Natural killer cell treated with Interleukin-12 subunit alpha and Interleukin-12 subunit beta and Interleukin-15 and Interleukin-18, amount 100 ng/mL, for 72 hours (primary cell): ENCODE results near the gene EARS2. TPM values are rescaled to one million over a fixed set of nuclear protein-coding genes. Genes with fewer than 3 reads are reported as not detected.
"Not testable (repeated sequence)": the region's sequence is repeated elsewhere in the genome, so short reads cannot be mapped to it uniquely, and the experiment has no call there.

ENCODE experiments used
- ATAC-seq, 2 donors: fragments of 150-1000 bp; cut with Tn5 transposase in 1 of 2; sonication (Bioruptor Pico), chemical (Tn5 transposase) in 1 of 2; 2 replicates each; pipeline ENCODE4 v1.10.0; 2021
- DNase-seq: peaks from one replicate; pipeline ENCODE4 v3.0.0; 2022; ENCODE audit warnings: low spot score
- H3K27ac Mint-ChIP-seq, 2 donors: 1 replicate in 1 of 2; 2 replicates in 1 of 2; pipeline ENCODE4 v1.8.0; 2022; ENCODE audit warnings: mixed read lengths in 2 of 2, mild to moderate bottlenecking in 1 of 2, moderate library complexity in 1 of 2
- H3K27me3 Mint-ChIP-seq, 2 donors: 1 replicate in 1 of 2; 2 replicates in 1 of 2; pipeline ENCODE4 v1.8.0; 2022; ENCODE audit warnings: mixed read lengths in 2 of 2
- H3K36me3 Mint-ChIP-seq: one replicate; pipeline ENCODE4 v1.8.0; 2022; ENCODE audit warnings: mixed read lengths
- H3K4me1 Mint-ChIP-seq, 2 donors: 1 replicate in 1 of 2; 2 replicates in 1 of 2; pipeline ENCODE4 v1.8.0; 2022; ENCODE audit warnings: low read depth in 2 of 2, mixed read lengths in 2 of 2, mild to moderate bottlenecking in 1 of 2
- H3K4me3 Mint-ChIP-seq: one replicate; pipeline ENCODE4 v1.8.0; 2022; ENCODE audit warnings: mixed read lengths
- H3K9me3 Mint-ChIP-seq: 2 replicates; pipeline ENCODE4 v1.8.0; 2022; ENCODE audit warnings: mixed read lengths
- total RNA-seq, 2 donors: library from RNA; stranded (reverse); gene quantifications; one replicate each; pipeline ENCODE4 v1.2.3, GENCODE V29; 2022

EARS2 gene
- total RNA-seq, 2 donors from 2014 or later = 19.2 to 34.9 TPM

DNA sequence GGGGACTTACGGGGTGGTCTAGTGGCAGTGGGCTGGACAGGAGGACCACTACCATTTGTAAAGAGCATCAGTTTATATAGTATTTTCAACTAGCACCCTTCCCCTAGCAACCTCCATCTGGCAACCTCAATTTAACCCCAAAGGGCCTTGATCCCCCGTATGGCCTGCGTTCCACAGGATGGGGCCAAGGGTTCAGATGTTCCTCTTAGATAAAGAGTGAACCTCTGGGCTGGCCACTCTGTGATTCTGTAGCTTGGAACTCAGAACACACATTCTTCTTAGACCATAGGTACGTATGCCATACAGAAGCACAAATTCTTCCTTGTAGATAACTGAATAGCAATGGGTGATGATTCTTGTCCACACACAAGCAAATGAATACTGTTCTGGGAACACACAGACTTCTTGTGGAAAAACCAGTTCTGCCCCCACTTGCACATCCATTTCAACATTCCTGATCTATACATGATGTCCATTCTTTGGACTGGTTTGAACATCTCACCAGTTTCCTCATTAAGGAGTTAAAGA, 44.9 kb downstream of the EARS2 start:
- Mint-ChIP-seq H3K27me3 (no peaks in the 10 kb centered on the region), H3K4me1 (peaks cover 29 to 44% of the 10 kb centered on the region in 2 donors), H3K4me3 (no peak overlapping the region), H3K9me3 (no peaks in the 10 kb centered on the region), H3K36me3 (peaks cover 7% of the 10 kb centered on the region), H3K27ac (no peak overlapping the region)
- ATAC-seq (no peak), DNase-seq (no peak)

DNA sequence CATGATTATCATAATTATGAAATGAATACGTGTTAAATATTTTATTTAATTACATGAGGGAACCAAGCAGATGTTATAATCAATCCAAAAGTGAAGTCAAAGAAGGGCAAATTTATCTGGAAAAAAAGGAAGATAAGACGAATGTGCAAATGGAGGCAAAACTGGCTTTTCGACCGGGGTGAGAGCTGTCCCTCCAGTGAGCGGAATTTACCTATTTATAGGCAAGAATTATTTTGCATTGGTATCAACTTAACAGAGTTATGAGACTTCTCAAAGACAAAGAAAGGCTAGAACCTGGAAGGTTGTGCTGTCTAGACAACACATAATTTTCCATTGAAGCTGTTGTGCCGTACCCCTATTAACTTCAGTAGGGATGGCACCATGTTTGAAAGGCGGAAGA, 45.4 kb downstream of the EARS2 start:
- peaks cover 33 to 49% of the 10 kb centered on the region in 2 donors for H3K4me1 Mint-ChIP-seq
- no peaks in the 10 kb centered on the region for H3K27me3 Mint-ChIP-seq
- peaks cover 7% of the 10 kb centered on the region for H3K36me3 Mint-ChIP-seq
- peak overlapping the region; percentile 84 for H3K4me3 Mint-ChIP-seq
- no peak overlapping the region for H3K27ac Mint-ChIP-seq
- no peaks in the 10 kb centered on the region for H3K9me3 Mint-ChIP-seq
- DNase-seq (no peak), ATAC-seq (no peak)

GRCh38 chr16:23510915-23511270, 46.3 kb downstream of the EARS2 start:
- H3K27ac Mint-ChIP-seq = peak overlapping the region; percentile 51 to 63
- H3K36me3 Mint-ChIP-seq, ATAC-seq, H3K9me3 Mint-ChIP-seq, H3K27me3 Mint-ChIP-seq, DNase-seq: not testable (repeated sequence)
- peak overlapping the region; percentile 84 for H3K4me3 Mint-ChIP-seq
- H3K4me1 Mint-ChIP-seq = peaks cover 36 to 51% of the 10 kb centered on the region in 2 donors

DNA sequence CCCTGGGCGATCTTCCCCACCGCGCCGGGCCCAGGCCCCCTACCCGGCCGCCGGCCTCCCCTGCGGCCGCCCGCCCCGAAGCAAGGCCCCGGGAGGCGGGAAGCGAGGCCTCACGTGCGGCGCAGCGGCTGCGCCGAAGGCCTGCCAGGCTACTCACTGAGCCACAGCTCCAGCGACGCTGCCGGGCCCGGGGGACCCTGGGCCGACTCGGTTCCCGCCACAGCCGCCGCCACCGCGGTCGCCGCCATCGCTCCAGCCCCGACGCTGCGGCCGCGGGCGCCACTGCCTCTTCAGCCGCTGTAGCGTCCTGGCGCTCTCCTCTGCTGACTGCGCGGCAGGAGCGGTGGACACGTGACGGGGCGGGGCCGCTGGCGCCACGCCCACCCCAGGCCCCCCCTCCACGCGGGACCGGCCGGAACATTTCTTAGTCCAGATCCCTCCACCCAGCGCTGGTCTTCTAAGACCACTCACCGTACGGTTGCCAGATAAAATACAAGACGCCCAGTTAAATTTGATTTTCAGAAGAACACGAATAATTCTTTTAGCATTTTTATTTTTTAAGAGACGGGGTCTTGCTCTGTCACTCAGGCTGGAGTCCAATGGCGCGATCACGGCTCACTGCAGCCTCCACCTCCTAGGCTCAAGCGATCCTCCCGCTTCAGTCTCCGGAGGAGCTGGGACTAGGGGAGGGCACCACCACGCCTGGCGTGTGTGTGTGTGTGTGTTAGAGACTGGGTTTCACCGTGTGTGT, 46.8 kb downstream of the EARS2 start, which contains the start of gene GGA2:
Gene GGA2, minus strand, starts transcription at position 331 of the 751 bp plus-strand sequence. Its CDS starts 83 bp downstream, at position 248.
- H3K27me3 Mint-ChIP-seq = no peaks in the 10 kb centered on the region
- H3K4me1 Mint-ChIP-seq = peaks cover 35 to 51% of the 10 kb centered on the region in 2 donors
- H3K27ac Mint-ChIP-seq = peak within 1 kb of the TSS; percentile 51 to 63

DNA sequence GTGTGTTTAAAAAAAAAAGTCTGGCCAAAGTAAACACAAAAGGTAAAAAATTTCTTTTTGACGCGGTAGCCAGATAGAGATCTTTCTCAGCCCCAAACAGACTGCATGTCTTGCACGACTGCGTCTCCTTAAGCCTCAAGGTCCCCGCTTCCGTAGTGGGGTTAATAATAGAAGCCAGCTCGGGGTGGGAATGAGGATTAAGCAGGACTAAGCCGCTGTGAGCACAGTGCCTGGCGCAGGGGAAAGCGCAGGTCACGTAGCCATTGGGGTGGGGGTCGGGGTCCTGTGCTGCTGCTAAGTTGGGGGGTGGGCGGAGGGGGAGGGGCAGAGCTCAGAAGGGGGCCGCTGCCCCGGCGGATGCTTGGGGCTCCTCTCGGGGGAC, 47.4 kb downstream of the EARS2 start:
- H3K36me3 Mint-ChIP-seq = peaks cover 7% of the 10 kb centered on the region
- no peaks in the 10 kb centered on the region for H3K9me3 Mint-ChIP-seq
- DNase-seq = no peak
- peak overlapping the region; percentile 17 to 56 for H3K27ac Mint-ChIP-seq
- H3K27me3 Mint-ChIP-seq = no peaks in the 10 kb centered on the region
- peak in 1 of 2 donors; percentile 39 for ATAC-seq
- H3K4me3 Mint-ChIP-seq = peak overlapping the region; percentile 83
- peaks cover 37 to 50% of the 10 kb centered on the region in 2 donors for H3K4me1 Mint-ChIP-seq

More for the DNA sequence above, 46.8 kb downstream of the EARS2 start, which contains the start of gene GGA2:
- Mint-ChIP-seq H3K36me3 (peaks cover 7% of the 10 kb centered on the region), H3K9me3 (no peaks in the 10 kb centered on the region), H3K4me3 (peak within 1 kb of the TSS; percentile 84)
- peak; percentile 96 to 98 for ATAC-seq
- peak; percentile 85 for DNase-seq

DNA sequence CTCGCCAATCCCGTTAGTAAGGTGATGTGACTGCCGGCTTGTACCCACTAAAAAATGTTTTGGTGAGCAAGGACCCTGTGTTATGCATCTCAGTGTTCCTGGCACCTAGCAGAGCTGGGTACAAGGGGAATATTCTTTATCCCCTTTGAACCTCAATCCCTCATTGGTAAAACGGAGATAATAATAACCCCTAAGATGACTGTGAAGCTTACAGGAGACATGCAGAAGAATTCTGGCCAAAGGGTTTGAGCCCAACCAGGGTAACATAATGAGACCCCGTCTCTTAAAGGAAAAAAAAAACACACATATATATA, 47.8 kb downstream of the EARS2 start:
- H3K4me3 Mint-ChIP-seq = peak overlapping the region; percentile 83
- peak overlapping the region; percentile 17 to 56 for H3K27ac Mint-ChIP-seq
- H3K9me3 Mint-ChIP-seq = no peaks in the 10 kb centered on the region
- H3K27me3 Mint-ChIP-seq = no peaks in the 10 kb centered on the region
- peaks cover 7% of the 10 kb centered on the region for H3K36me3 Mint-ChIP-seq
- ATAC-seq (no peak), DNase-seq (no peak)
- peaks cover 38 to 50% of the 10 kb centered on the region in 2 donors for H3K4me1 Mint-ChIP-seq

- Mint-ChIP-seq H3K27me3 (no peaks in the 10 kb centered on the region), H3K4me1 (peaks cover 41 to 54% of the 10 kb centered on the region in 2 donors)
Measured at GRCh38 chr16:23508589-23509440, 48.3 kb downstream of the EARS2 start.

DNA sequence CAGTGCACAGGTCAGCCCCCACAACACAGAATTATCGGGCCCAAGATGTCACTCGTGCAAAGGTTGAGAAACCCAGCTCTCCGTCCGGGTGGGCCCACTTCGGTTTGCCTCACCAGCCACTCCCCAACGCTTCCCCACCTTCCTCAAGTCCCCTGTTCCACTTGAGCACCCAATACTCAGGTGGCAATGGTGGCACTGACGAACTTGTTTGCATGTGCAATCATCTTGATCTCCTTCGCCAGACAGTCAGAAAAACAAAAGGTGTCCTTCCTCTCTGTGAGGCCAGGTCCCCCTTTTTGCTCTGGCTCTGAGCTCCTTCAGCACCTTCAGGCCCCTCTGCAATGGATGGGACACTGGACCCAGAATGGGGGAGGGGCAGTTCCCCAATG, 50.5 kb downstream of the EARS2 start:
- Mint-ChIP-seq H3K27ac (peak overlapping the region in 1 of 2 donors; percentile 22), H3K27me3 (no peaks in the 10 kb centered on the region), H3K9me3 (no peaks in the 10 kb centered on the region), H3K4me3 (peak overlapping the region; percentile 36), H3K4me1 (peaks cover 48 to 66% of the 10 kb centered on the region in 2 donors), H3K36me3 (peaks cover 7% of the 10 kb centered on the region)
- ATAC-seq (no peak), DNase-seq (no peak)

More at GRCh38 chr16:23508589-23509440, 48.3 kb downstream of the EARS2 start:
- ATAC-seq (no peak), DNase-seq (no peak)
- peaks cover 7% of the 10 kb centered on the region for H3K36me3 Mint-ChIP-seq
- H3K9me3 Mint-ChIP-seq = no peaks in the 10 kb centered on the region
- peak overlapping the region; percentile 17 to 56 for H3K27ac Mint-ChIP-seq
- H3K4me3 Mint-ChIP-seq = peak overlapping the region; percentile 83

DNA sequence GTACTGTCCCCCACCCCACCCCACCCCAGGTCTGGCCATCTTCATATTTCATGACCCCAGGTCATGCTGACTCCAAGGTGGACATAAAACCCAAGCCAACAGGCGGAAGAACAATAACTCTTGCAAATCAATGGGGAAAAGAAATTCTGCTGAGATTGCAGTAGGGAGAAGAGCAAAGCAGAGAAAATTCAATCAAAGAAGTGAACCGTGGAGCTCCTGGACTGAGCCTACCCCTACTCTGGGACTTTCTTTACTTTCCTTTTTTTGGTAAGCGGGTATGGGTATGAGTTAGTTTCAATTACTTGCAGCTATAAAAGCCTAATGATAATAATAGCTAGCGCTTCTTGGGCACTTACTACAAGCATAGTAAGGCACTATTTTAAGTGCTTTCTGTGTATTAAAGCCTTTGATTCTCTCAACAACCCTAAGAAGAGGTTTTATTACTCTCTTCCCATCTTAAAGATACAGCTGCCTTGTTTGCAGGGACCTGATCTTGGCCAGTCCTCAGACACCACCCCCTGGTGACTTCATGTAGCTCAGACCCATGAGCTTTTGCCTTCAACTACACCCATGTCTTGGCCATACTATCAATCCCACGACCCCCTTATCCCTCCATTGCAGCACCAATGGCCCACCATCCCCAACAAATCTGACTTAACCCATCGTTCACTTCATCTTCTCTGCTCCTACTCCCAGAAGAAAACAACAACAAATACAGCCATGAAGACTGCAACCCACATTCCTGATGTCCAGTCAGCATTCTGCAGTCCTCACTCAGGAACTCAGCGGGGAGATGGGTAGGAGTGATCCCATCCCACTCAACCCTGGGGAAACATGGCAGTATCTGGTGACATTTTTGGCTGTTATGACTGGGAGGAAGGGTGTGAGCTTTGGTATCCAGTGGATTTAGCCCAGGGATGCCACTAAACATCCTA, 51.2 kb downstream of the EARS2 start:
- H3K9me3 Mint-ChIP-seq = no peaks in the 10 kb centered on the region
- ATAC-seq (no peak), DNase-seq (no peak)
- peak overlapping the region in 1 of 2 donors; percentile 88 for H3K27ac Mint-ChIP-seq
- peaks cover 54 to 71% of the 10 kb centered on the region in 2 donors for H3K4me1 Mint-ChIP-seq
- H3K4me3 Mint-ChIP-seq = peak overlapping the region; percentile 36
- peaks cover 7% of the 10 kb centered on the region for H3K36me3 Mint-ChIP-seq
- H3K27me3 Mint-ChIP-seq = no peaks in the 10 kb centered on the region

- H3K4me3 Mint-ChIP-seq = peak overlapping the region; percentile 75
- H3K27me3 Mint-ChIP-seq = no peaks in the 10 kb centered on the region
- DNase-seq (no peak), ATAC-seq (no peak)
- H3K36me3 Mint-ChIP-seq = peaks cover 7% of the 10 kb centered on the region
- H3K4me1 Mint-ChIP-seq = peaks cover 55 to 74% of the 10 kb centered on the region in 2 donors
- peak overlapping the region; percentile 66 to 88 for H3K27ac Mint-ChIP-seq
- H3K9me3 Mint-ChIP-seq = no peaks in the 10 kb centered on the region
Measured at GRCh38 chr16:23505180-23505665, 51.9 kb downstream of the EARS2 start.

GRCh38 chr16:23504453-23505179, 52.5 kb downstream of the EARS2 start:
- peak overlapping the region; percentile 66 to 88 for H3K27ac Mint-ChIP-seq
- H3K36me3 Mint-ChIP-seq = peaks cover 7% of the 10 kb centered on the region
- H3K4me3 Mint-ChIP-seq = peak overlapping the region; percentile 75
- no peaks in the 10 kb centered on the region for H3K27me3 Mint-ChIP-seq
- DNase-seq (peak; percentile 89), ATAC-seq (peak; percentile 96)
- peaks cover 58 to 76% of the 10 kb centered on the region in 2 donors for H3K4me1 Mint-ChIP-seq
- no peaks in the 10 kb centered on the region for H3K9me3 Mint-ChIP-seq

GRCh38 chr16:23504076-23504452, 53.1 kb downstream of the EARS2 start:
- Mint-ChIP-seq H3K27me3 (no peaks in the 10 kb centered on the region), H3K9me3 (no peaks in the 10 kb centered on the region), H3K27ac (peak overlapping the region; percentile 66 to 88), H3K4me3 (peak overlapping the region; percentile 75), H3K36me3 (peaks cover 7% of the 10 kb centered on the region), H3K4me1 (peaks cover 53 to 70% of the 10 kb centered on the region in 2 donors)
- ATAC-seq (peak; percentile 7 to 56), DNase-seq (no peak)
